Left colon (tissue), 2 donors: ENCODE data around the gene LOX. TPM values are rescaled to one million over a fixed set of nuclear protein-coding genes. Genes with fewer than 3 reads are reported as not detected.

ENCODE experiments used
- total RNA-seq, 2 donors: library from RNA; stranded (reverse); fragmentation: NEBNext Ultra II Directional; extraction: Animal tissue kit (Norgen Biotek cat#: 25700); gene quantifications; one replicate each; pipeline ENCODE4 v1.2.1, GENCODE V29; 2021
- donor health status: DM: no; HTN: no; CAD: no.
- donor health status: DM: yes; HTN: yes; CAD: no.

The LOX gene
- total RNA-seq, 2 donors from 2014 or later: 2.4 to 7.5 TPM

Other genes starting within 250 kb of the LOX start
- gene FTMT, start 226.4 kb downstream of the LOX start, total RNA-seq: not detected
- gene SRFBP1, start 116.3 kb downstream of the LOX start, total RNA-seq: 1 to 10 TPM; 8.6 to 9.8 TPM
- gene ZNF474, start 51.3 kb upstream of the LOX start, total RNA-seq: not detected
- 1 to 10 TPM in 1 of 2 donors, under 1 TPM in 1; 0.95 to 1.1 TPM for gene SNCAIP, start 234.0 kb upstream of the LOX start, total RNA-seq